Measurements from ENCODE around the gene MEX3A. TPM values are rescaled to one million over a fixed set of nuclear protein-coding genes. Genes with fewer than 3 reads are reported as not detected.
"Not testable (repeated sequence)": the region's sequence is repeated elsewhere in the genome, so short reads cannot be mapped to it uniquely, and the experiment has no call there.

Gene MEX3A
- total RNA-seq, 6 donors from 2014 or later: 0.26 to 2.0 (median 1.00) TPM; not detected in 1

DNA sequence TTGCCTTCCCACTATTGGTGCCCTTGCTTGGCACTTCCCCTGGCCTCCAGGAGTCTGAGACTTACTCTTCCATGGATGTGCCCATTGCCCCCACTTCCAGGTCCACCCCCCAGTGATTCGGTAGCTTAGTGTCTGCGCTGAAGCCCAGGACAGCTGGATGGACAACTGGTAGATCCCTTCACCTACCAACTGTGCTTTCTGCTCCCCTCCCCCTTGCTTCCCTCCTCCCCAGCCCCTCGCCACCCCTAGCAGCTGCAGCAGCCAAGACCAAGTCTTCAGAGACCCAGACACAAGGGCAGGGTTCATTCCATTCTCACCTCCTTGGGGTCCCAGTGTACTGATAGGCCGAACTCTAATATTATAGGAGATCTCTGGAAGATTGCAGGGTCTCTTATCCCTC is 39.2 kb upstream of the MEX3A start:
- no peaks in the 10 kb centered on the region for H3K9me3 ChIP-seq
- TF ChIP-seq CTCF (IDR thresholded peaks at IDR 0.05) (no peak), EP300 (IDR thresholded peaks at IDR 0.05) (no peak), POLR2A (IDR thresholded peaks at IDR 0.05) (no peak), POLR2AphosphoS5 (IDR thresholded peaks at IDR 0.05) (no peak)
- peaks cover 91 to 99% (median 96%) of the 10 kb centered on the region in 4 donors for H3K4me1 ChIP-seq
- DNase-seq (no peak), ATAC-seq (ENCODE audit: low FRiP score in 2 of 2) (no peak)
- H3K27ac ChIP-seq: peak overlapping the region; percentile 94 to 98 (median 96)
- no peaks in the 10 kb centered on the region for H3K27me3 ChIP-seq
- H3K4me3 ChIP-seq: peak overlapping the region in 1 of 4 donors; percentile 40
- WGBS, 2 donors: 81 to 92% methylated on average over 3 to 4 of the region's 4 CpGs
- peaks cover 0 to 9% (median 3%) of the 10 kb centered on the region in 4 donors for H3K36me3 ChIP-seq

DNA sequence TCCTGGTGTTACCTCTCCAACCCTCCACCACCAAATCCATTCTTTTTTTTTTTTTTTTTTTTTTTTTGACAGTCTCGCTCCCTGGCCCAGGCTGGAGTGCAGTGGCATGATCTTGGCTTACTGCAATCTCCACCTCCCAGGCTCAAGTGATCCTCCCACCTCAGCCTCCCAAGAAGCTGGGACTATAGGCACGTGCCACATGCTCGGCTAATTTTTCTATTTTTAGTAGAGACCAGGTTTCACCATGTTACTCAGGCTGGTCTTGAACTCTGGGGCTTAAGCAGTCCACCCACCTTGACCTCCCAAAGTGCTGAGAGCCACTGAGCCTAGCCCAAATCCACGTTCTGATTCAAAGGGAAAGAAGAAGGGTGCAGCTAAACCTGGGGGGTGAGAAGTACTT is 38.7 kb upstream of the MEX3A start:
- 65% methylated on average over 4 of the region's 4 CpGs for WGBS, 2 donors
- Histone ChIP-seq H3K4me3 (peak overlapping the region in 1 of 4 donors; percentile 96), H3K27ac (peak overlapping the region; percentile 94 to 98 (median 96)), H3K4me1 (peaks cover 87 to 99% (median 93%) of the 10 kb centered on the region in 4 donors)
- H3K27me3 ChIP-seq; DNase-seq; H3K36me3 ChIP-seq; H3K9me3 ChIP-seq; ATAC-seq (ENCODE audit: low FRiP score in 2 of 2): not testable (repeated sequence)

- ATAC-seq (ENCODE audit: low FRiP score in 2 of 2): no peak
- Histone ChIP-seq H3K27ac (peak overlapping the region; percentile 54 to 98 (median 96)), H3K27me3 (no peaks in the 10 kb centered on the region), H3K9me3 (no peaks in the 10 kb centered on the region), H3K36me3 (peaks cover 0 to 9% (median 3%) of the 10 kb centered on the region in 4 donors), H3K4me3 (peak overlapping the region in 1 of 4 donors; percentile 96), H3K4me1 (peaks cover 80 to 92% (median 86%) of the 10 kb centered on the region in 4 donors)
- TF ChIP-seq EP300 (IDR thresholded peaks at IDR 0.05) (no peak), CTCF (IDR thresholded peaks at IDR 0.05) (no peak), POLR2A (IDR thresholded peaks at IDR 0.05) (no peak), POLR2AphosphoS5 (IDR thresholded peaks at IDR 0.05) (no peak)
- DNase-seq: no peak
- 76 to 95% methylated on average over 3 of the region's 3 CpGs for WGBS, 2 donors
Measured at GRCh38 chr1:156120318-156120717, 38.1 kb upstream of the MEX3A start.

DNA sequence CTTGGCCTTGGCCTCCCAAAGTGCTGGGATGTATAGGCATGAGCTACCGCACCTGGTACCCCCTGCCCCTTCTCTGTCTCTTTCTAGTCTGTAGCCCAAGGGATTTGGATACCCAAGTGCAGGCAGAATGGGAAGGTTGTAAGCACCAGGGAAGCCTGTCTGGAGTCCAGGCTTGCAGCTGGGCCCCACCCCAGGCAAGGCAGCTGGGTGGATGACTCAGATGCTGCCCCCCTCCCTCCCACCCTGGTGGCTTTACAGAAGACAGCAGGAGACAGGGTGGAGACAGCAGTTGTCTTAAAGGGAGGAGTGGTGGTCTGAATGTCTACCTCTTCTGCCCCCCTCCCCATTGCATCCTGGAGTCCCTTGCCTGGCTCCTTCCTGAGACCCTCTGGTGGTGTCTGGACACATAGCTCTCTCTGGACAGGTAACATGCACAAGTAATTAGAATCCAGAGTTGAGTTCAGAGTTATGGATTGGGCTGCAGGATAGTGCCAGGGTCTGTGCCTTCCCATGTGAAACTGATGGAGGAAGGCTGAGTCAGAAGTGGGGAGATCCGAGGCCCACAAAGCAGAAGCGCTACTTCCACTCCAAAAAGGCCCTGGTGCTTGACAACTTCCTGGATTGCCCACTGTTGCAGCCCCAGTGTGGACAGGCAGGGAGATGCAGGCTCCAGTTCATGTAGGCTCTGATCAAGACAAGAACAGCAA is 37.4 kb upstream of the MEX3A start:
- Histone ChIP-seq H3K4me3 (peak overlapping the region in 1 of 4 donors; percentile 96), H3K27ac (peak overlapping the region; percentile 54 to 98 (median 96)), H3K27me3 (no peaks in the 10 kb centered on the region), H3K36me3 (peaks cover 0 to 9% (median 3%) of the 10 kb centered on the region in 4 donors), H3K4me1 (peaks cover 73 to 90% (median 79%) of the 10 kb centered on the region in 4 donors), H3K9me3 (no peaks in the 10 kb centered on the region)
- peak in 1 of 2 donors; percentile 65 for DNase-seq
- ATAC-seq (ENCODE audit: low FRiP score in 2 of 2): peak in 1 of 2 donors; percentile 7
- 36 to 51% methylated on average over 3 of the region's 3 CpGs for WGBS, 2 donors
- TF ChIP-seq POLR2AphosphoS5 (IDR thresholded peaks at IDR 0.05): peak in 1 of 2 donors; percentile 7
- peak in 2 of 6 experiments; percentile 7 to 18 for TF ChIP-seq CTCF (IDR thresholded peaks at IDR 0.05)
- TF ChIP-seq EP300 (IDR thresholded peaks at IDR 0.05): no peak
- peak in 1 of 4 donors; percentile 8 for TF ChIP-seq POLR2A (IDR thresholded peaks at IDR 0.05)

GRCh38 chr1:156118177-156118868 is 36.1 kb upstream of the MEX3A start:
- Histone ChIP-seq H3K9me3 (no peaks in the 10 kb centered on the region), H3K4me3 (peak overlapping the region in 3 of 4 donors; percentile 80 to 96 (median 82)), H3K27me3 (no peaks in the 10 kb centered on the region), H3K27ac (peak overlapping the region; percentile 46 to 98 (median 96)), H3K36me3 (peaks cover 0 to 9% (median 3%) of the 10 kb centered on the region in 4 donors), H3K4me1 (peaks cover 70 to 86% (median 77%) of the 10 kb centered on the region in 4 donors)
- TF ChIP-seq EP300 (IDR thresholded peaks at IDR 0.05) (no peak), POLR2AphosphoS5 (IDR thresholded peaks at IDR 0.05) (peak; percentile 19 to 60), POLR2A (IDR thresholded peaks at IDR 0.05) (peak in 1 of 4 donors; percentile 45), CTCF (IDR thresholded peaks at IDR 0.05) (no peak)
- ATAC-seq (ENCODE audit: low FRiP score in 2 of 2) (no peak), DNase-seq (peak in 1 of 2 donors; percentile 80)
- 44 to 69% methylated on average over 8 of the region's 8 CpGs for WGBS, 2 donors
